Measurements from ENCODE around the gene PACC1. TPM values are rescaled to one million over a fixed set of nuclear protein-coding genes. Genes with fewer than 3 reads are reported as not detected.
"Not testable (repeated sequence)": the region's sequence is repeated elsewhere in the genome, so short reads cannot be mapped to it uniquely, and the experiment has no call there.

Gene PACC1
- total RNA-seq, 1 experiment from 2014 or later = 12.6 TPM

DNA sequence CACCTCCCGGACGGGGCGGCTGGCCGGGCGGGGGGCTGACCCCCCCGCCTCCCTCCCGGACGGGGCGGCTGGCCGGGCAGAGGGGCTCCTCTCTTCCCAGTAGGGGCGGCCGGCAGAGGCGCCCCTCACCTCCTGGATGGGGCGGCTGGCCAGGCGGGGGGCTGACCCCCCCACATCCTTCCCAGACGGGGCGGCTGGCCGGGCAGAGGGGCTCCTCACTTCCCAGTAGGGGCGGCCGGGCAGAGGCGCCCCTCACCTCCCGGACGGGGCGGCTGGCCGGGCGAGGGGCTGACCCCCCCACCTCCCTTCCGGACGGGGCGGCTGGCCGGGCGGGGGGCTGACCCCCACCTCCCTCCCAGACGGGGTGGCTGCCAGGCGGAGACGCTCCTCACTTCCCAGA is 93.7 kb downstream of the PACC1 start:
- DNase-seq, H3K36me3 ChIP-seq, H3K27me3 ChIP-seq, H3K9me3 ChIP-seq, H3K4me3 ChIP-seq: not testable (repeated sequence)

DNA sequence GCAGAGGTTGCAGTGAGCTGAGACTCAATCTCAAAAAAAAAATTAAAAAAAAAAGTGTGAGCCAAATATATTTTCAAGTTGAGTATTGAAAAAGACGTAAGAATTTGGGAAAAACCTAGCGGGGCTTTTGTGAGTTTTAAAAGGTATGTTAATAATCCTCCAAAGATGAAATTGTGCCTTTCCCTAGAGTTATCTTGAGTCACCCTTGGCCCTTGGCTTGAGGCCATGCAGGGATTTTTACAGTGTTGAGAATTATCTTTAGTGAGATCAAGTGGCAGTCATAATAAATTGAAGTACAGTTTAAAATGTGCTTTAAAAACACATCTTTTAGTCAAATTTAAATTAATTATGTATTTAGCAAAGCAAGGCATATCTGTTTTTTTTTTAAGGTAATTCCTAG is 96.8 kb downstream of the PACC1 start:
- Histone ChIP-seq H3K27me3 (no peaks in the 10 kb centered on the region), H3K4me3 (no peak overlapping the region), H3K9me3 (no peaks in the 10 kb centered on the region), H3K36me3 (no peaks in the 10 kb centered on the region)
- DNase-seq = no peak

DNA sequence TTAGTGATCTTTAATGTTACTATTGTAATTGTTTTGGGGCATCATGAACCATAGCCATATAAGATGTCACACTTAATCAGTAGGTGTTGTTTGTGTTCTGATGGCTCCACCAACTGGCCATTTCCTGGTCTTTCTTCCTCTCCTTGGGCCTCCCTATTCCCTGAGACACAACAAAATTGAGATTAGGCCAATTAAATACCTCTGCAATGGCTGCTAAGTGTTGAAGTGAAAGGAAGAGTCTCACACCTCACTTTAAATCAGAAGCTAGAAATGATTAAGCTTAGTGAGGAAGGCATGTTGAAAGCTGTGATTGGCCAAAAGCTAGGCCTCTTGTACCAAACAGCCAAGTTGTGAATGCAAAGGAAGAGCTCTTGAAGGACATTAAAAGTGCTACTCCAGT is 98.8 kb downstream of the PACC1 start:
- DNase-seq = peak; percentile 19
- H3K9me3 ChIP-seq = peaks cover 4% of the 10 kb centered on the region; the same call in 1 of the 2 replicates
- H3K27me3 ChIP-seq = no peaks in the 10 kb centered on the region
- H3K36me3 ChIP-seq = no peaks in the 10 kb centered on the region
- no peak overlapping the region for H3K4me3 ChIP-seq

DNA sequence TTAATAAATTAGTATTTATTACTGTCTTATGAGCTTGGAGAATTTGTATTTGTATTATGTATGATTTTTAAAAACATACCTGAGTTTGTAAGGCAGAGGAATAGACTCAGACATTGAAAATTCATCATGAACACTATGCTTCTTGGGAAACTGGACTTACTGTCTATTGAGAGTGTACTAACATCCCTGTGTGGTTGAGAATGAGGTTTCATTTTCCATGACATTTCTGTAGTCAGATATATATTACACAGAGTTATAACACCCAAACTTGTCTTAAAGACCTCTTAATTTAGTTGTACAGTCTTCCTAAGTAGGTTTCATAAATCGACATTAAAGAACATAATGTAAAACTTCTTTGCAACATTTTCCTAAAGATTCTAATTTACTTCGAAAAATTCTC is 99.5 kb downstream of the PACC1 start:
- DNase-seq = no peak
- H3K36me3 ChIP-seq = no peaks in the 10 kb centered on the region
- H3K4me3 ChIP-seq = no peak overlapping the region
- peaks cover 4% of the 10 kb centered on the region; the same call in 1 of the 2 replicates for H3K9me3 ChIP-seq
- H3K27me3 ChIP-seq = no peaks in the 10 kb centered on the region

Other genes starting within 250 kb of the PACC1 start
- gene PPP2R5A, start 129.5 kb downstream of the PACC1 start, total RNA-seq (2014; rRNA removed; shearing (Covaris generic); ENCODE audit: low replicate concordance) = 23.6 and 40.7 TPM in 2 replicates
- gene NENF, start 18.0 kb upstream of the PACC1 start, total RNA-seq (2014; rRNA removed; shearing (Covaris generic); ENCODE audit: low replicate concordance) = 143 and 147 TPM in 2 replicates
- gene ATF3, start 193.9 kb upstream of the PACC1 start, total RNA-seq (2014; rRNA removed; shearing (Covaris generic); ENCODE audit: low replicate concordance) = 0.99 and 7.4 TPM in 2 replicates